ENCODE measurements around the gene MROH2A.

Gene MROH2A

GRCh38 chr2:233836359-233836758 is 58.2 kb downstream of the MROH2A start:
- Histone ChIP-seq H3K9ac (ENCODE audit: low read depth, low read length) (no peak overlapping the region), H3K36me3 (ENCODE audit: insufficient read depth, low read length) (peaks cover 43% of the 10 kb centered on the region), H3K9me3 (replicated peaks; ENCODE audit: low read length) (no peaks in the 10 kb centered on the region), H3K4me2 (ENCODE audit: low read length) (no peak overlapping the region), H3K4me3 (ENCODE audit: low read length) (no peak overlapping the region), H3K4me1 (ENCODE audit: control insufficient read depth, insufficient read depth, low read length) (no peaks in the 10 kb centered on the region), H3K27me3 (ENCODE audit: control insufficient read depth, insufficient read depth, low read length) (no peaks in the 10 kb centered on the region)

GRCh38 chr2:233837694-233838229 is 59.6 kb downstream of the MROH2A start:
- H3K36me3 ChIP-seq (ENCODE audit: insufficient read depth, low read length), result peaks cover 56% of the 10 kb centered on the region

GRCh38 chr2:233838251-233838650 is 60.1 kb downstream of the MROH2A start:
- H3K4me3 ChIP-seq (ENCODE audit: low read length), result no peak overlapping the region
- H3K27me3 ChIP-seq (ENCODE audit: control insufficient read depth, insufficient read depth, low read length), result no peaks in the 10 kb centered on the region
- H3K36me3 ChIP-seq (ENCODE audit: insufficient read depth, low read length), result peaks cover 60% of the 10 kb centered on the region
- no peak overlapping the region for H3K4me2 ChIP-seq (ENCODE audit: low read length)
- no peak overlapping the region for H3K9ac ChIP-seq (ENCODE audit: low read depth, low read length)
- no peaks in the 10 kb centered on the region for H3K4me1 ChIP-seq (ENCODE audit: control insufficient read depth, insufficient read depth, low read length)
- no peaks in the 10 kb centered on the region for H3K9me3 ChIP-seq (replicated peaks; ENCODE audit: low read length)

More at GRCh38 chr2:233837694-233838229, 59.6 kb downstream of the MROH2A start:
- Histone ChIP-seq H3K27me3 (ENCODE audit: control insufficient read depth, insufficient read depth, low read length) (no peaks in the 10 kb centered on the region), H3K9me3 (replicated peaks; ENCODE audit: low read length) (no peaks in the 10 kb centered on the region), H3K9ac (ENCODE audit: low read depth, low read length) (no peak overlapping the region), H3K4me3 (ENCODE audit: low read length) (no peak overlapping the region), H3K4me2 (ENCODE audit: low read length) (no peak overlapping the region), H3K4me1 (ENCODE audit: control insufficient read depth, insufficient read depth, low read length) (no peaks in the 10 kb centered on the region)

- H3K4me1 ChIP-seq (ENCODE audit: control insufficient read depth, insufficient read depth, low read length), result no peaks in the 10 kb centered on the region
- H3K9me3 ChIP-seq (replicated peaks; ENCODE audit: low read length), result no peaks in the 10 kb centered on the region
- H3K4me2 ChIP-seq (ENCODE audit: low read length), result no peak overlapping the region
- H3K27me3 ChIP-seq (ENCODE audit: control insufficient read depth, insufficient read depth, low read length), result no peaks in the 10 kb centered on the region
- no peak overlapping the region for H3K4me3 ChIP-seq (ENCODE audit: low read length)
- H3K36me3 ChIP-seq (ENCODE audit: insufficient read depth, low read length), result peaks cover 66% of the 10 kb centered on the region
- H3K9ac ChIP-seq (ENCODE audit: low read depth, low read length), result no peak overlapping the region
These were observed 60.8 kb downstream of the MROH2A start for GRCh38 chr2:233838726-233839446.

- Histone ChIP-seq H3K27me3 (ENCODE audit: control insufficient read depth, insufficient read depth, low read length) (no peaks in the 10 kb centered on the region), H3K36me3 (ENCODE audit: insufficient read depth, low read length) (peaks cover 66% of the 10 kb centered on the region), H3K9ac (ENCODE audit: low read depth, low read length) (no peak overlapping the region), H3K4me3 (ENCODE audit: low read length) (no peak overlapping the region), H3K9me3 (replicated peaks; ENCODE audit: low read length) (no peaks in the 10 kb centered on the region), H3K4me2 (ENCODE audit: low read length) (no peak overlapping the region), H3K4me1 (ENCODE audit: control insufficient read depth, insufficient read depth, low read length) (no peaks in the 10 kb centered on the region)
These were observed 61.3 kb downstream of the MROH2A start for GRCh38 chr2:233839447-233839820.

- Histone ChIP-seq H3K9ac (ENCODE audit: low read depth, low read length) (no peak overlapping the region), H3K27me3 (ENCODE audit: control insufficient read depth, insufficient read depth, low read length) (no peaks in the 10 kb centered on the region), H3K4me2 (ENCODE audit: low read length) (no peak overlapping the region), H3K4me1 (ENCODE audit: control insufficient read depth, insufficient read depth, low read length) (no peaks in the 10 kb centered on the region), H3K4me3 (ENCODE audit: low read length) (no peak overlapping the region), H3K36me3 (ENCODE audit: insufficient read depth, low read length) (peaks cover 74% of the 10 kb centered on the region), H3K9me3 (replicated peaks; ENCODE audit: low read length) (no peaks in the 10 kb centered on the region)
These were observed 62.4 kb downstream of the MROH2A start for GRCh38 chr2:233840520-233840919.

GRCh38 chr2:233841183-233841582 is 63.1 kb downstream of the MROH2A start:
- Histone ChIP-seq H3K27me3 (ENCODE audit: control insufficient read depth, insufficient read depth, low read length) (no peaks in the 10 kb centered on the region), H3K9ac (ENCODE audit: low read depth, low read length) (no peak overlapping the region), H3K36me3 (ENCODE audit: insufficient read depth, low read length) (peaks cover 70% of the 10 kb centered on the region), H3K4me1 (ENCODE audit: control insufficient read depth, insufficient read depth, low read length) (no peaks in the 10 kb centered on the region), H3K4me2 (ENCODE audit: low read length) (no peak overlapping the region), H3K9me3 (replicated peaks; ENCODE audit: low read length) (no peaks in the 10 kb centered on the region), H3K4me3 (ENCODE audit: low read length) (no peak overlapping the region)

- Histone ChIP-seq H3K9ac (ENCODE audit: low read depth, low read length) (no peak overlapping the region), H3K9me3 (replicated peaks; ENCODE audit: low read length) (no peaks in the 10 kb centered on the region), H3K36me3 (ENCODE audit: insufficient read depth, low read length) (peaks cover 80% of the 10 kb centered on the region), H3K4me1 (ENCODE audit: control insufficient read depth, insufficient read depth, low read length) (no peaks in the 10 kb centered on the region), H3K27me3 (ENCODE audit: control insufficient read depth, insufficient read depth, low read length) (no peaks in the 10 kb centered on the region), H3K4me3 (ENCODE audit: low read length) (no peak overlapping the region), H3K4me2 (ENCODE audit: low read length) (no peak overlapping the region)
These were observed 66.1 kb downstream of the MROH2A start for GRCh38 chr2:233844064-233844807.

- Histone ChIP-seq H3K36me3 (ENCODE audit: insufficient read depth, low read length) (peaks cover 86% of the 10 kb centered on the region), H3K9me3 (replicated peaks; ENCODE audit: low read length) (no peaks in the 10 kb centered on the region), H3K9ac (ENCODE audit: low read depth, low read length) (no peak overlapping the region), H3K4me3 (ENCODE audit: low read length) (no peak overlapping the region), H3K4me1 (ENCODE audit: control insufficient read depth, insufficient read depth, low read length) (no peaks in the 10 kb centered on the region), H3K27me3 (ENCODE audit: control insufficient read depth, insufficient read depth, low read length) (no peaks in the 10 kb centered on the region), H3K4me2 (ENCODE audit: low read length) (no peak overlapping the region)
These were observed 66.7 kb downstream of the MROH2A start for GRCh38 chr2:233844836-233845235.

- Histone ChIP-seq H3K27me3 (ENCODE audit: control insufficient read depth, insufficient read depth, low read length) (no peaks in the 10 kb centered on the region), H3K4me2 (ENCODE audit: low read length) (no peak overlapping the region), H3K4me1 (ENCODE audit: control insufficient read depth, insufficient read depth, low read length) (no peaks in the 10 kb centered on the region), H3K4me3 (ENCODE audit: low read length) (no peak overlapping the region), H3K36me3 (ENCODE audit: insufficient read depth, low read length) (peaks cover 84% of the 10 kb centered on the region), H3K9ac (ENCODE audit: low read depth, low read length) (no peak overlapping the region), H3K9me3 (replicated peaks; ENCODE audit: low read length) (no peaks in the 10 kb centered on the region)
These were observed 67.4 kb downstream of the MROH2A start for GRCh38 chr2:233845301-233846060.
